ENCODE data around the gene ERICH4.

DNA sequence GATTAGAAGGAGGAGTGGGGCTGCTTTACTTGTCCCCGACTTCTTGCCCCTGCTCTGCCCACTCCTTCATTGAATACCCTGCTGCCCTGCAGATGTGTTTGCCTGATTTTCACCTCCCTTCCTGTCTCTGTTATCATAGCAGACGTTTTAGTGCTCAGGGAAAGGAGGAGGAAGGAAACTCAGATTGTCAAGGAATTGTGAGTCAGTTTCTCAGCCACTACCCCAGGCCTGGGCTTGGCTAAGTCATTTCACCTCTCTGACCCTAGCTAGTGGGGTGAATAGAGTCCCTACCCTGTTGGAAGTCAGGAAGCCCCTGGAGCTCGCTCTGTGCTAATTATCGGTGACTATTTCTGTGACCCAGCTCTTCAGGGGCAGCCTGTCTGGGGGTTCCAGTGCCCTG, 41.5 kb upstream of the ERICH4 start:
- TF ChIP-seq, protein P1, sequence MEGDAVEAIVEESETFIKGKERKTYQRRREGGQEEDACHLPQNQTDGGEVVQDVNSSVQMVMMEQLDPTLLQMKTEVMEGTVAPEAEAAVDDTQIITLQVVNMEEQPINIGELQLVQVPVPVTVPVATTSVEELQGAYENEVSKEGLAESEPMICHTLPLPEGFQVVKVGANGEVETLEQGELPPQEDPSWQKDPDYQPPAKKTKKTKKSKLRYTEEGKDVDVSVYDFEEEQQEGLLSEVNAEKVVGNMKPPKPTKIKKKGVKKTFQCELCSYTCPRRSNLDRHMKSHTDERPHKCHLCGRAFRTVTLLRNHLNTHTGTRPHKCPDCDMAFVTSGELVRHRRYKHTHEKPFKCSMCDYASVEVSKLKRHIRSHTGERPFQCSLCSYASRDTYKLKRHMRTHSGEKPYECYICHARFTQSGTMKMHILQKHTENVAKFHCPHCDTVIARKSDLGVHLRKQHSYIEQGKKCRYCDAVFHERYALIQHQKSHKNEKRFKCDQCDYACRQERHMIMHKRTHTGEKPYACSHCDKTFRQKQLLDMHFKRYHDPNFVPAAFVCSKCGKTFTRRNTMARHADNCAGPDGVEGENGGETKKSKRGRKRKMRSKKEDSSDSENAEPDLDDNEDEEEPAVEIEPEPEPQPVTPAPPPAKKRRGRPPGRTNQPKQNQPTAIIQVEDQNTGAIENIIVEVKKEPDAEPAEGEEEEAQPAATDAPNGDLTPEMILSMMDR (IDR thresholded peaks at IDR 0.05; ENCODE audit: borderline replicate concordance, extremely low read depth, low read length, poor library complexity, severe bottlenecking), result no peak
- no peak for TF ChIP-seq EZH2 (IDR thresholded peaks at IDR 0.05; ENCODE audit: borderline replicate concordance, low read depth, low read length, severe bottlenecking)

Measured in DND-41 (cell line).